NCI-H2196 treated with DMSO at 0.1 percent for 48 hours (cell line): ENCODE measurements around the gene ARSJ.
A peak's percentile ranks its signal among the peaks of the same experiment; 100 is the strongest.

Experiments
- DNase-seq: peaks from one replicate; lab custom pipeline; 2025; ENCODE audit not compliant: unreplicated experiment; lab: John Stamatoyannopoulos, UW

ARSJ gene

DNA sequence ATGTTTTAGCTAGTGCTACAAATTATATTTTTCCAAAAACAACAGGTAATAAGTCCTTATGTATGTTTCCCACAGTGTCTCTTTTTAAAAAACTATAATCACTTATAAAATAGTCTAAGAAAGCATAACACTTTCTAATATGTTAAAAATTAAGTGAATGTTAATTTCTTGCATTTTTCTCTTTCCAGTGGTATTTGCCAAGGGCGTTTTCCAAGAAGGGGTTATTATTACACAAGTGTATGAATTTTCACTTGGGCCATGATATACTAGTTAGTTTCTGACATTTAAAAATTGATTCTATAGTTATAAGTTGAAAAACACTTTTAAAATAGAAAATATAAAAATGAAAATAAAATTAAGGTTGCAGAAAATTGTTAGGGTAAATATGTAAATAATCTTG, 74.6 kb downstream of the ARSJ start:
- DNase-seq: no peak

DNA sequence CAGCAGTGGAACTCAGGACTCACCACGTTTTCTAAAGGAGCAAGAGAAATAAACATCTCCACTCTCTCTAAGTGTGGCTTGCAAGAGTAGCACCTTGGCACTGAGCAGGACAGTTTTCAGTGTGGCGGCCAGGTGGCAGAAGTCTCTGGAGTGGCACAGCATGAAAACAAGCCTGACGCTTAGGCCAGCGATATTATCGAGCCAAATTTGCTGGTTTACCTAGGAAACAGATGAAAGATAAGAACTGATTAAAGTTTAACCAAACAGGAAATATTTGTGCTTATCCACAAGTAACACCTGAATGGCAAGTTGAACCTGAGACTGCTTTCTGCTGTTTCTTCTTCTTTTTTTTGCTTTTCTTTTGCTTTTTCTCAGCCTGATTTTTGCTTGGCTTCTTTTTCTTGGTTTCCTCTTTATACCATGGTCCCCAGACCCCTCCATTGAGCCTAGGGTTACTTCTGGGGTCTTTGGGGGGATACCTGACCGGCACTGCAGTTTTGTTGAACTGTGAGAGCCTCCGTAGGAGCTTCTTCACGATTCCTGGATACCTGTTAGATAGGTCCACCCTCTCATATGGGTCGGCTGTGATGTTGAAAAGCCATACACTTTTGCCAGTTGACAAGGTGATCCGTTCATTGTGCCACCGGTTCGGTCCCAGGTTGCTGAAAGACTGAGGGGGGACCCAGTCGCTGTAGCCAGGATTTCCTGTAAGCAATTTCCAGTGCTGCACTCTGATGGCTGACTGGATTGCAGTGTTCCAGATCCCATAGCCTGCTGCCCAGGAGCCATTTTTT, 77.3 kb downstream of the ARSJ start:
- DNase-seq: peak; percentile 8

DNA sequence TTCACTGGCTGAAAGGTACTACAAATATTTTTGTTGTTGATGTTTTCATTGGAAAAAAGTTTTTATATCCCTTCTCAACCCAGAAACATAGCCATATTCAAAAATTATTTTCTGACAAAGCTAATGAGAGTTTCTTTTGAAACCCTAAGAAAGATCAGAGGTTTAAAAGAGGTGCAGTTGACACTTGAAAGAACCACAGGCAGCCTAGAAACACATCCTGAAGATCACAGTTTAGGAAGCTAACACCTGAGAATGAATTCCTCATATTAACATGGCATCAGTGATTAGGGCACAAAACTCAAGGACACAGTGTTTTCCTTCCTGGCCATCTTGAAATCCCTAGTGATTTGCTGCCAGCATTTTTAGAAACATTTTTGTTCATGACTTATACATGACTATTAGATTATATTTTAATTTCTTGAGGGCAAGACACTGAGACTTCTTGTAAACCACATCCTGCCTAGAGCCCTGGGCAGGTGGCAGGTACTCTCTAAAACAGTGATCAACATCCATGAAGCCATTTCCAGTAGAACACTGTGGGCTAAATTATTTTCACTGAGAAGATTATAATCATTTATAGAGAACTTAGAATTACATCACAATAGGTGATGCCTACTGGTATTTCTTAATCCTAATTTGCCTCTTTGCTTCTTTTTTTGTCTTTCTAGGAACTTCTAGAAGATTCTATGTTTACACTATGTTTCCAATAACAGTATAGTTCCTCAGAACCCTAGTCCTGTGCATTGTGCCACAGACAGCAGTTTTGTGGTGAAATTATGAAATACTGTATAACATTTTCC, 80.0 kb downstream of the ARSJ start:
- no peak for DNase-seq

DNA sequence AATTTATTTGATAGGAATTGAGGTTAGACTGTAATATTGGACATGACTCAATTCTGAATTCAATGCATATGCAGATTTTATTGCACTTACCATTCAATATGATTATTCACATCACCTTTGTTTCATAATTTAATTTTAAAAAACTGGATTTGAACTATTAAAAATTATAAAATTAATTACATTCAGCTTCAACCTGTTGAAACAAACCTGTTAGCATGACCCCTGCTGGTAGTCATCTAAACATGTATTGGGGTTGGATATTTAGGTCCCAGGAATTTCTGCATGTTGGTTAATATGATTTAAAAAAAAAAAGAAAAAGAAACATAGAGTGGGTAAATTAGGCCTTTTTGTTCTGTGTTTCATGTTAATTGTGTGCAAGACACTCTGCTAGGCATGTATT, 85.9 kb downstream of the ARSJ start:
- DNase-seq: no peak

DNA sequence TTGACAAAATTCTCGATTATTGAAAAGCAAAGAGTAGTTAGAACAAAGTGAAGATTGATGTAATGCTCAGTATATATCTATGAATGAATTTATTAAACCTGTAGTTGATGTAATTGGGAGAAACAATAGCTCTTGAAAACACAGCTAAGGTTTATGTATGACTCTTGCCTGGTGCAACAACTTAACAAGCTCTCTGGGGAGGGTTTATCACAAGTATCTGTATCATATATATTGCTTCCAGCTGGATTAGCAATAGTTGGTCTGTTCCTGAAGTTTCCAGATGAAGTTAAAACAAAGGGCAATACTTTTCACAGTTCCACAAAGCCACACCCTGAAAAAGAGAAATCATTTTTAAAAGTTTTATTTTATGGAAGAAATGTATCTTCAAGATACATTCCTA, 91.4 kb downstream of the ARSJ start:
- DNase-seq: no peak

DNA sequence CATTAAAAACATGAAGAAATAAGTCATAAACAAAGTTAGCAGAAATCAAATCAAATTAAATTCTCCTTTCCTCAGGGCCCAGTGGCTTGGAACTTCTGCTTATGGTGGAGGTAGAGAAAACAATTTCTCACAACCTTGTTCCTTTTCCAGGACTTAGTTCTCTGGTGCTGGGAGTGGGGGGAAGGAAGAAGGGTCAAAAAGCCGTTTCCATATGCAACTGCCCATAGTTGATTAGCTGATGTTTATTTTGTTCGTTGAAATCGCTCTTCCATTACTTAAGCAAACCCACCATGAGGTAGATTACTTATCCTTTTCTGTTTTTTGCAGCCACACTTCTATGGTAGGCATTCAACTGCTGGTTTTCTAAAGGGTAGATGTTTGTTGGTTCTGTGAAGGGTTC, 94.2 kb downstream of the ARSJ start:
- DNase-seq: no peak

DNA sequence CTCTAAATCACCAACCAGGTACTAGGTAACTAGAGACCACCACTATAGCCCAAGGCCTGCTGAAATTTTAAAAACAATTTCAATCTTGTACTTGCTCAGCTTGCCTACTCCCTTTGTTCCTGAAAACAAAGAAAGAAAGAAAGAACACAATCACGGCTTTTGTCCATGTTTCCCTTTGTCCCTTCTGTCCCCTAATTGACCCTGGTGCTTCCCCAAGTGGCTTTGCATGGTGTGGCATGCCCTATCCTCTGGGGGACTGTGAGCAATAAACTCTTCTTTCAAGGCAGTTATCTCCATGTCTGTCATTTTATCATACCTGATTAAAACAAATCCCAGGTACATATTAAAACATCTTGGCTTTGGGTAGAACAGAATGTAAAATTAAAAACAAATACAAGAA, 94.8 kb downstream of the ARSJ start:
- no peak for DNase-seq

DNA sequence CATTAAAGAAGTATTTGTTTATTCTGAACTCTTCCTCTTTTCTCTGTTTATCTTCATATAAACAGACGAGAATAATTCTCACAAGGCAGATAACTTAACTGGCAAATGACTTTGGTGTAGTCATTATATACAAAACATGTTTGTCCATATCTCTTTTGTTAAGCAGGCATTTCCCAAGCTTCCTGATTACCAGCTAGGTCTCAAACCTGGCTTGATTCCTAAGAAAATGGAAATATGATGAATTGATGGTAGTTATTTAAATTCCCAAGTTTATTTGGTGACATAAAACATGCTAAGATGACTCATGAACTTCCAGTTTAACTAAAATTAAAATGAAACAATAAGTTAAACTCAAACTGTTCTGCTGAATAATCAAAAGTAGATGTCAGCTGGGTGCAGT, 96.8 kb downstream of the ARSJ start:
- no peak for DNase-seq

DNA sequence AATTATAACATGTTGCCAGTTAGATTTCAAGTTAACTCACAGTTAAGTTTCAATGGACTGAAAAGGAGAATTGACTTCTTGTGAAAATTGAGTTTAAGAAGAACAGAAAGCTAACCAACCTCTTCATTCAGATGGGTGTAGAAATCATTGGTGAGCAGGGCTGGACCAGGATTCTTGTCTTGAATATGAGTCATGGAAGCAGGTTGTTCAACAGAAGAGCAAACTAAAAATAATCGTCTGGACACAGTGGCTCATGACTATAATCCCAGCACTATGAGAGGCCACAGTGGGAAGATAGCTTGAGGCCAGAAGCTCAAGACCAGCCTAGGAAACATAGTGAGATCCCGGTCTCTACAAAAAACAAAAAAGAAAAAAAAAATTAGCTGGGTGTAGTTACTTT, 98.2 kb downstream of the ARSJ start:
- no peak for DNase-seq

DNA sequence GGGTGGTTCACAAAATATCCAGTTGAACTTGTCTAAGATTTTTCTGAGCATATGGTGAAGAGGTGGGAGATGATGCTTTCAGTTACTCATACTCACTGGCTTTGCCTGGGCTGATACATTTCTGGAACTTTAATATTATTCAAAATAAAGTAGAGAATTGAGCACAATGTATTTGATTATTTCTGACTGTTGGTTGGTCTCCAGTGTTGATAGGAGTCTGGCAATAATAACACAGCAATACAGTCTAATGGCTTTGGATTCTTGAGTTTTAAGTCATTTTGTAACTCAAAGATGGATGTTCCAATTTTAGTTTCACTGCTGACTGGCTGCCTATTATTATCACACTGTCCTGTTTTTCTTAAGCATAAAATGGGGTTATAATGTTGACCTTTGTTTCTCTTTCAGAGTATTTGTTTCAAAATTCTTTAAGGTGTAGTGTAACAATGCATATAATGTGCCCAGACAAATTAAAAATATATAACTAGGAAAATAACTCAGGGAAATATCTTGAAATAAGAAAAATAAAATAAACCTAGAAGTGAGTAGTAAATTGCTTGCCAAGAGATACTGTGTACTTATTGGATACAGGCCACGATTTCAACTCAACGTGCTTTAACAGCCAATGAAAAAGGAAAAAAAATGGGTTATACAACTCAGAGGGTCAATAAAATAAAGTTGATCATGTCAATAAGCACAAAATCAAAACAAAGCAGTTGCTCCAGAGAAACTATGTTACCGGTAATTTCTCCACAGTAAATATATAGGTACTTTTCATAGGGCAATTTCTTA, 99.0 kb downstream of the ARSJ start:
- no peak for DNase-seq

DNA sequence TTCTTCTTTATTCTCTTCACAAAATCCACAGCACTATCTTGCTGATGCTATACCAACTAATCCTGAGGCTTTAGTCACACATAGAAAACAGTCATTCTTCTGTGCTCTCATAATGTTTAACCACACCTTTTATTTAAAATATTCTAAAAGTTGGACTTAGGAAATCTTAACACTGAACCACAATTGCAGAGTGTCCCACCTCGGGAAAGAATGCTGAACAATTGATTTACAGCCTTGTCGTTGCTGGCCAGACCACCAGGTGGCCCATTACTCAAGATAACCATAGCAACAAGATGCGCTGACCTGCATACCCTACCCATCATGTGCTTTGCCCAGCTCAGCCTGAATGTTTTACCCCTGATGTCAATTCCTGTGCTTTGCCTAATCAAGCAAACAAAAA, 100.8 kb downstream of the ARSJ start:
- no peak for DNase-seq

DNA sequence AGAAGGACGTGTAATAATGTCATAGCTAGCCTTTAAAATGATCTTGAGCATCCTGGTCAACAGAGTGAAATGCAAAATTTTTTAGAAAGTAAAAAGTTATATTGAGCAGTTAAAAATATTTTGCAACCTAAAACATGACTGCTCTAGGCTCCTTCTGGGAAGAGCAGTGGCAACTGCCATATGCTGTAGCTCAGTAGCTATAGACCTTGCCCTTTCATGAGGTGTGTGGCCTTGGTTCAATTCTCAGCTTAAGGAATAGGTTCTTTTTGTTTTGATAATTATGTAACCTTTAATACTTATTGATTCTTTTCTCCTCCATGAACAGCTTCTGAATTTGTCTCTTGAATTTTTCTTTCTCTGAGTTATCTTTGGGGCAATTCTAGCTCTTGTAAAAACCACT, 105.0 kb downstream of the ARSJ start:
- DNase-seq: no peak

DNA sequence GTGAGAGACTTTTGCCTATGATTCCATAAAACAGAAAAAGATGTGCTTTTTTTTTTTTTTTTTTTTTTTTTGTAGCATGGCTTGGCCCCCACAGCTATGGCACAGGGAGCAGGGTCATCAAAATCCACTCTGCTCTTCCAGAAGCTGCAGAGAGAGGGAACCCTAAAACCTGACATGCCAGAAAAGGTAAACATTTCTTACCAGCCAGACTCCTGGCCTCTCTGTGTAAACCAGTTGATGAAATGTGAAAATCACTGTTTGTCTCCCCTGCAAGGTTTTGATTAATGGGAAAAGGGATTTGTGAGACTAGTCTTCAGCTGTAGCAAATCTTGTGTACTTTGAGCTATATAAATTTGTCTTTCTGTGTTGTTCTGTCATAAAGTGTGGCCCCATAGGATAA, 105.9 kb downstream of the ARSJ start:
- no peak for DNase-seq

DNA sequence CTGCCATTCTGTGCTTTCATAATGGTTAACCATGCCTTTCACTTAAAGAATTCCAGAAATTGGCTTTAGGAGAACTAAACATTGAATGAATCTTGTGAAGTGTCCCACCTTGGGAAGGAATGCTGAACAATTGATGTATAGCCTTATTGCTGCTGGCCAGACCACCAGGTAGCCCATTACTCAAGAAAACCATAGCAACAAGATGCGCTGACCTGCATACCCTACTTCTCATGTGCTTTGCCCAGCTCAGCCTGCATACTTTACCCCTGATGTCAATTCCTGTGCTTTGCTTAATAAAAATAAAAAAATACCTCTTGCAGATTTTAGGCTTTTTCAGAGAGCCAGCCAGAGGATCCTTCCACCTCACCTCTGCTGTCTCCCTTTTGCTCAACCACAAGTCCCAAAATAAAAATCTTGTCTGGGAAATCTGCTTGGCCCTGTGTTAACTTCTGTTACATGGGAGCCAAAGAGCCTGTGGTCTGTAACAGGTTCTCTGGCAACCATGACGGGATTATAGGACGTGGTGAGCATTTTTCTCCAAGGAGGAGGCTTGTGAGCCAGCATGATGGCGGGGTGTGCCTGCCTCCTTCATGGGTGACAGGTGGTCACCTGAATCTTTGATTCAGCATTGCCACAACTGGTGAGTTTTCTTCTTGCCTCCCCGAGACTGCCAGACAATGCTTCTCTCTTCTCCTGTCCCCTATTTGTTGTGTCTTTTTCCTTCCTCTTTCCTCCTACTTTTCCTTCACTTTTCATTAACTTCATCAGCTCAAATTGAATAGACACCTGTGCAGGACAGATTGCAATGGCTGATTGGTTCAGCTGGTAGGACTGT, 106.8 kb downstream of the ARSJ start:
- DNase-seq: no peak

DNA sequence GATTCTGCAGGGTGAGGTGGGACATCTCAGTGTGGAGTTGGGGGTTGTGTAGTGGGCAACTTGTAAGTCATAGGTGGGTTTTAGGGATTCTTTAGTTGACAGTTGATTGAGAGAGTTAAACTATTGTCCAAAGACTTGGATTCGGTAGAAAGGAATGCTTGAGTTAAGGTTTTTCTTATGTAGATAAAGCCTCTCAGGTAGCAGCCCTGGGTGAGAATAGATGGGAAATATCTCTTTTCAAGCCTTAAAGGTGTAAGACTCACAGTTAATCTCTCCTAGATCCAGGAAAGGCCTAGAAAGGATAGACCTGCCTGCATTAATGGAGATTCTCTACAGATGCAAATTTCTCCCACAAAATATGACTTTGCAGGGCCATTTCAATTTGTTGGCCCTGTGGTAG, 108.4 kb downstream of the ARSJ start:
- DNase-seq: no peak

DNA sequence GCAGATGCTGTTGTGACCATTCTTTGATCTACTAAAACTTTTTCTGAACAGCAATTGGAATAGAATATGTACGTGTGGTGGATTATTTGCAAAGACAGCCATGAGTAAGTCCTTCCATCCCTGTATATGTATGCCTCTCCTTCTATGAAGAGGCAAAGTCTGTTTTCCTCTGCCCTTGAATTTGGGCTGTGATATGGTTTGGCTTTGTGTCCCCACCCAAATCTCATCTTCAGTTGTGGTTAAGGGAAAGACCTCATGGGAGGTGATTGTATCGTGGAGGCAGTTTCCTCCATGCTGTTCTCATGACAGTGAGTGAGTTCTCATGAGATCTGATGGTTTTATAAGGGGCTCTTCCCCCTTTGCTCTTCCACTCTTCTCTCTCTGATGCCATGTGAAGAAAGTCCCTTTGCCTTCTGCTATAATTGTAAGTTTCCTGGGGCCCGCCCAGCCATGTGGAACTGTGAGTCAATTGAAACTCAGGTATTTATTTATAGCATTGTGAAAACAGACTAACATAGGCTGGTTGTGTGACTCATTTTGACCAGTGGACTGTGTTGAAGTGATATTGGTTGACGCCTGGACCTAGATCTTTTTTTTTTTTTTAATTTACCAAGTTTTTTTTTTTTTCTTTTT, 109.6 kb downstream of the ARSJ start:
- no peak for DNase-seq

DNA sequence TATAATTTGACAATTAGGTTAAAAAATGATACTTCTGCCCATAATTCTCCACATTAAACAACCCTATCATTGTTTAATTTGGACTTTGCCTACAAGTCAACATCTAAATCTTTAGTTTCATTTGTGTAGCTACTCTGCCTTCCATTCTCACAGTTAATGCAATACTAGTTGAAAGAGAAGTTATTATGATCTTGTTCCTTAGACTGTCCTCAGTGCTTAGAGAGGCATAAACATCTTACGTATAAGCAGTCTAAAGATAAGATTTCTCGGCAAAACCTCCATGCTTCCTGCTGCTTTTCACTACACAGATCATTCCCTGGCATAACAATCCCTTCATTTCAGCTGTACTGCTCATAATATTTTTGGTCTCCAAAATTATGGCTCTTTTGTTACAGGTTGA, 112.8 kb downstream of the ARSJ start:
- DNase-seq: no peak

DNA sequence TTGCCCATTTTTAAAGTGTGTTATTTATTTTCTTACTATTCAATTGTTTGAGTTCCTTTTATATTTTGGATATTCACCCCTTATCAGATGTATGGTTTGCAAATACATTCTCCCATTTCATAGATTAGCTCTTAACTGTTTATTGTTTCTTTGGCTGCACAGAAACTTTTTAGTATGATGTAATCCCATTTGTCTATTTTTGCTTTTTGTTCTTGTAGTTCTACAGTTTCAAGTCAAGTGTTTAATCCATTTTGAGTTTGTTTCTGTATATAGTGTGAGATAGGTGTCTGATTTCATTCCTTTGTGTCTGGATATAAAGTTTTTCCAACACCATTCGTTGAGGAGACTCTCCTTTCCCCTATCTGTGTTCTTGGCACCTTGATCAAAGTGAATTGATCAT, 120.5 kb downstream of the ARSJ start:
- no peak for DNase-seq

DNA sequence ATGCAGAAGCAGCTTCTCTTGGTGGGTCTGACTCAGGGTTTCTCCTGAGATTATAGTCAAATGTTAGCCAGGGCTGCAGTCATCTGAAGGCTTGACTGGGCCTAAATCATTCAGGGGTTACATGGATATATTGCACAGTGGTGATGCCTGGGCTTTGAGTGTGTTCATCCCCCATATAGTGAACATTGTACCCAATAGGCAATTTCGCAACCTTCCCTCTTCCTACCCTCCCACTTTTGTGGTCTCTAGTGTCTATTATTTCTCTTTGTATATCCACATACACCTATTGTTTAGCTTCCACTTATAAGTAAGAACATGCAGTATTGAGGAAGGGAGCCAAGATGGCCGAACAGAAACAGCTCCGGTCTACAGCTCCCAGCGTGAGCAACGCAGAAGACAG, 127.6 kb downstream of the ARSJ start:
- DNase-seq: no peak
